ENCODE measurements around the gene DCAF8L2.
"Not testable (repeated sequence)": the region's sequence is repeated elsewhere in the genome, so short reads cannot be mapped to it uniquely, and the experiment has no call there.

Gene DCAF8L2

DNA sequence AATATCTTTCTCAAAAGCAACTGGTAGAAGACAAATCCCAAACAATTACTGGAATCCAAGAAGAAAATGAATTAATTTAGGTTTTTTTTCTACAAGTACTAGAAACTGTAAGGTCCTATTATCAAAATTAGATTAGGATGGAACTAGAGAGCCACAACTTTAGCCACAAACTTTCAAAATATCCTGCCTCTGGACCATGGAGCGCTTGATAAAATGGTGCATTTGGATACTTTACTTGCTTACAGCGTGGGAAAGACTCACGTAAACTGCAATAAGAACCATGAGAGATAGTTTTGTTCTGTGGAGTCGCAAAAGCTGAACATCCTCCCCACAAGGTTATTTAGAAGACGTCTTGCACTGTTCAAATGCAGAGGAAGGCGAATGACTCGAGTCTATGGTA is at the start of gene DCAF8L2:
Gene DCAF8L2, plus strand, starts transcription at position 301 of the 400 bp plus-strand sequence. CDS start 156,552 bp downstream, outside the sequence.
- DNase-seq (ENCODE audit: low spot score) = no peak

DNA sequence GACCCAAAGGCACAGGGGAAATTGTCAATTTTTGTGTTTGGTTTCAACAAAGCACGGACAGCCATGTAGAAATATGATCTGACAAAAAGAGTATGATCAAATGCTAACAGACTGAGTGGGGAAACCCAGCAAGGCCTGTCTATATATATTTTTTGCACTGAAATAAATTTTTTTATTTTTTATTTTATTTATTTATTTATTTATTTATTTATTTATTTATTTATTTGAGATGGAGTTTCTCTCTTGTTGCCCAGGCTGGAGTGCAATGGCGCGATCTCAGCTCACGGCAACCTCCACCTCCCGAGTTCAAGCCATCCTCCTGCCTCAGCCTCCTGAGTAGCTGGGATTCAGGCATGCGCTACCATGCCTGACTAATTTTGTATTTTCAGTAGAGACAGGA is 49.0 kb upstream of the DCAF8L2 start:
- not testable (repeated sequence) for DNase-seq (ENCODE audit: low spot score)

DNA sequence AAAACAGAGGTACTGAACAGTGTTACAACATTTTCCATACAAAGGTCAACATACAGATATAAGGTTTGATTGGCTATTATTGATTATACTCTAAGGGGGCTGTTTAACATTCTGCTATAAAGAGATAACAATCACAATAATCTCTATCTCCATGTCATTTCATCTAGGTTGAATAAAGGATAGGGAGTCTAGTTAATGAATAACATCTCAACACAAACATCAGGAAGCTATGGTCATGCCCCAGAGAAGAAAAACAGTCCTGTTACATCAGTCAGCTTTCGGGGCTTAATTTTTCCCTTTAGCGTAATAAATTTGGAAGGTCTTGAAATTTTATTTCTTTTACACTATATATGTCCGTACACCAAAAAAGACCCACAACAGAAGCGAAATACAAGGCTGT is 41.5 kb upstream of the DCAF8L2 start:
- peak; percentile 6 for DNase-seq (ENCODE audit: low spot score)

DNA sequence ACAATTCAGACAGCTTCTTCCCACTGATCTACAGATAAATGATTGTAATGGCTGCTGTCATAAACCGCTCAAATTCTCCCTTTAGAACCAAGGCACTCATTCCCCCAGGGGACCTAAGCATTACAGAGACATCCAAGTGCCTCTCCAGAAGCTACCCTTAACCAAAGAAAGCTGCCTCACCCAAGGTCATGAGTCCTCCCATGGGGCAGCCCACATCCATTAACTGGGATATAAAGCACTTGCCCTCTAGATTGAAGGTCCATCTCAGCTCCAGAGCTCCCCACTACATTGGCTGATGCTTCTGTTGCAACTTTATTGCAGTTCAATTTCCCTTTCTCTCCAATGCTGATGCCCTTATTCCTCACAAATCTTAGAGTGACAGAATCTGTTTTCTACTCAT is 40.5 kb upstream of the DCAF8L2 start:
- no peak for DNase-seq (ENCODE audit: low spot score)

DNA sequence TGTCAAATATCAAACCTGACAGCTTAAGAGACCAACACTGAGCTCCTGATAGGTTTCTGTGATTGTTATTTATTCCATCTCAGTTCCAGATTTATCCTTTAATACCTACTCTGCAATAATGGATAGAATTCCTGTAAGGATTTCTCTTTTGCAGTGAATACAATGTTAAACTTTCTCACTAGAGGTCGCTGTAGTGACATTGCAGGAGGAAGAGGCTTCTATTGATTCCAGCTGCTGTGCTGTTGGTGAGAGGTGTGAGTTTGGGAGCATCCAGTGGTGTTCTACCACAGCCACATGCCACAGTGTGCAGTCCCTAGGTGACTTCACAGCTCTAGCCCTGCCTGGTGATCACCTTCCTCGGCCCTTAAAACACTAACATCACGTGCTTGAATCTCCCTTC is 34.6 kb upstream of the DCAF8L2 start:
- DNase-seq (ENCODE audit: low spot score) = peak; percentile 2

DNA sequence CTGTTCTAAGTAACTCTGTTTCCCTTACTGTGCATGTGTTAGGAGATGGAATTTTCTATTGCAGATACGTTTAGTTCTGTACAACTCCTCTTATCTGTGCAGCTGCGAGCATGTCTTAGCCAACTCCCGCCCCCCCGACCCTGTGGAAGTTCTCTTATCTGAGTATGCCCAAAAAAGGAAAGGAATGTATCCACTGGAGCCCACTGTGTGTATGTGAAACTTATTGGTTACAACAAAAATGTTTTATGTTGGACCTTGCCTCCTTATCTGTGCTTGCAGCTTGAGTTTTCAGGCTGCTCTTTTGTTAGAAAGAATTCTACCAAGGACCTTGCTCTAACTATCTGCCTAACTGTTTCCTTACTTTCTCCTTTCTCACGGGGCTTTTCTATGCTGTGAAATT is 24.2 kb upstream of the DCAF8L2 start:
- no peak for DNase-seq (ENCODE audit: low spot score)

DNA sequence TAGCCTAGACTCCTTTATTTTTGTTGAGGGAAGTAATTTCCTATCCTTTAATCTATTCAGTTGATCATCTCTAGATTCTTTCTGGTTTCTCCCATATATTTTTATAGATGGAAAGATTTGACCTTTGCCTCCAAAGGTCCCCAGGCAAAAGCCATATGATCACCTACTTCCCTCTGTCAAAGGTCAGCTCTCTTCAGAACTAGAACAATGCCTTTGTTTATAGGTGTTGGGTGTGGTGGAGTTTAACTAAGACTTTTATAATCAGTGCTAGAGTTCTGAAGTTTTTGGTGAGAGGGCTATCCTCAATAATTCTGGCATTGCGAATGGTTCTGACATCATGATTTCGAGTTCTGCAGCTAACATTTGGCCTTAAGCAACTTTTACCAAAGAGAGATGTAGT is 19.0 kb upstream of the DCAF8L2 start:
- DNase-seq (ENCODE audit: low spot score) = no peak

DNA sequence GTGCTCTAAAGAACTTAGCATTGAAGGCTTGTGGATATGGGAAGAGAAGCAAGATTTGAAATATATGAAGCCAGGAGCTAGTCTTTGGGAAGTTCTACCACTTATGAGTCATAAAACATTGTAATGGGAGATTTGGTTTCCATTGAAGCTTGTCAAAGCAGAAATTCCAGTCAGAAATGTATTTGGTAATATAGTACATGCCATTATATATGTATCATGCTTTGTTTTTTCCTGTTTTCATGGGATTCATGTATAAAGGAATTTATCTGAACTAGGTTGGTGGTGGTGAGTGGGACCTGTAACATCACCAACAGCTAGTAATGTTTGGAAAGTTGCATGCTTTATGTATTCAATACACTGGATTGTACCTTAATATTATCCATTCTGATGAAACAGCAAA is 14.6 kb upstream of the DCAF8L2 start:
- no peak for DNase-seq (ENCODE audit: low spot score)

DNA sequence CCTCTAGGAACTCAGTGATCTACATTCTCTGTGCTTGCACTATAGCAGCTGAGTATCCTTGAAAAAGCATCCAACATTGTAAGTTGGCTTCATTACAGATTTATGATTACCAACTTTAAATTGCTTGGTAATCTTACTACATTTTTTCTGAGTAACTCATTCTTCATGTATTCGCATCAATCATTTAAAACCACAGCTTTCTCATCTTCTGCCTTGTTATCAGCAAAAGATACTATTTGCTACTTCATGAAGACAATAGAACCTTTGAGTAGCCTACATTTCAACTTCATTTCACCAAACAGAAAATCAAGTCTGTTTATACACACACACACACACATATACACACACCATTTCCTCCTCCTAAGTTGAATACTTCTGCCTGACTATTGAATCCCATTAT is 6.2 kb upstream of the DCAF8L2 start:
- no peak for DNase-seq (ENCODE audit: low spot score)

DNA sequence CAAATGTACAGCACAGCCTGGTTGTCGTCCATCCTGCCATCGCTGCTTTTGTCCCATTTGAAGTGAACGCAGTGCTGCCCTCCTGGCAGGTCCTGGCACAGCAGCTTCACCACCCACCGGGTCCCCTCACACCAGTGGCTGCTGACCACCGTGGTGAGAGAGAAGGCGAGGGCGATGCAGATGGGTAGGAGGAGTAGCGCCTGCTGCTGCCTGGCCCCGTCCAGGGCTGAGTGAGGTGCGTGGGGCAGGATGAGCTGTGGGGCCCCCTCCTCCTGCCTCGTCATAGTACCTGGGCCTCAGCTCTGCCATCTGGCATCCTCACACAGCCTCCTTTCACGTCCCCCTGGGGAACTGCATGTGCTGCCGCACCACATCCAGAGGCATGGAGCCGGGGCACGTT is 1.8 kb downstream of the DCAF8L2 start:
- DNase-seq (ENCODE audit: low spot score) = no peak

DNA sequence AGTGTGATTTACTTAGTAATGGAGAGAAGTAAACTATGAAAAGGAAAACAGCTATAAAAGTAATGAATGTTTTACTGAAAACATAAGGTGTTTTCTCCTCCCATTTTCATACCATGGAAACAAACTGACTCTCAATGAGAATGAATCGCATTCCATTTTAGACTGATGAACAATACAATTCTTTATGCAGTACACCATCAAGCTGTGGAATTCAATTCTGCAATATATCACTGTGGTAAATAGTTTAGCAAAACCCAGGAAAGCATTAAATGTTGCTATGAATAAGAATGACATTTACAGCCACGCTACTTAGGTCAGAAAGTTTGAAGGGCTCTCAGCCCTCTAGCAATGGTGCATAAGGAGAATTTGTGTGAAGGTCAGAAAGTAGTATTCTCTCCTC is 7.4 kb downstream of the DCAF8L2 start:
- no peak for DNase-seq (ENCODE audit: low spot score)

DNA sequence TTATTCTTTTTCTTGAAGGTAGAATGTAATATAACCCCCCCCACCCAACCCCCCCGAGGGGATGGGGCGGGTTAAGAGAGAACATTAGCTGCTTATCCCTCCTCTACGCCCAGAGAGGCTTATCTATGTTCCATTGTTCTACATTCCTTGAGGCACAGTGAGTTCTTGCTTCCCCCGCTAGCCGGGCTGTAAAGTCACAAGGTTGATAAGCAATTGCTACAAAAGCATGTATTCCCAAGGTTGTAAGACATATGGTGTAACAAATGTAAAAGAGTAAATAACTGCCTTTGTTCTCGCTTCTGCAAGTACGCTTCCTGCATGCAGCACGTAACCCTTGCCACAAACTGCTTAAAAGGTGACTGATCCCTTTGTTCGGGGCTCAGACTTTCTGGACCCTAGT is 8.2 kb downstream of the DCAF8L2 start:
- no peak for DNase-seq (ENCODE audit: low spot score)

DNA sequence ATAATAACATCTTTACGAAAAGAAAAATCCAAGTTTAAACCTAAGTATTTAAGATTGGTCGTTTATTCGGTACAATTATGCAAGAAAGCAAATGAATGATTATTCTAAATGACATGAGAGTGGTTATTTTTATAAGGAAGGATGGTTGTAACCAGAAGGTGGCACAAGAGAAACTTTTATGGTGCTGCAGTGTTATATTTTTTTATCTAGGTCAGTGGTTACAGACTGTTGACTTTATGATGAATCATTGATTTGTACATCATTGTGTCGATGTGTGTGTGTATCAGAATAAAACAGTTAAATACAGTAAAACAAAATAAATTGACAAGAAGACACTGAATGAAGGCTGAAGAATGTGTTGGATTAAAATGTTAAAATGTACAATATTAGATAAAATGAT is 9.8 kb downstream of the DCAF8L2 start:
- no peak for DNase-seq (ENCODE audit: low spot score)

DNA sequence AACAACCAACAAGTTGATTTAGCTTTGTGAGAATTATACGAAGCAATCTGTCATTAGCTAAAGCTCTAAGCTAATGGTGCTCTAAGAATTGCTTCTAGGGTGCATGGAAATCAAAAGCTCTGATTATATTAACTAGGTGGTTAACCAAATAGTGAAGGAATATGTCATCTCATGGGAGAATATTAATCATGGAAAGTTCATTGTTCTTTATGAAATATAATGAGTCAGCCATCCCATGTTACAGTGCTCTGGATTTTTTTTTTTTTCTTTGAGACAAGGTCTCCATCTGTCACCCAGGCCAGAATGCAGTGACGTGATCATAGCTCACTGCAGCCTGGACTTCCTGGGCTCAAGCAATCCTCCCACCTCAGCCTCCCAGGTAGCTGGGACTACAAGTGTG is 10.5 kb downstream of the DCAF8L2 start:
- DNase-seq (ENCODE audit: low spot score) = no peak

DNA sequence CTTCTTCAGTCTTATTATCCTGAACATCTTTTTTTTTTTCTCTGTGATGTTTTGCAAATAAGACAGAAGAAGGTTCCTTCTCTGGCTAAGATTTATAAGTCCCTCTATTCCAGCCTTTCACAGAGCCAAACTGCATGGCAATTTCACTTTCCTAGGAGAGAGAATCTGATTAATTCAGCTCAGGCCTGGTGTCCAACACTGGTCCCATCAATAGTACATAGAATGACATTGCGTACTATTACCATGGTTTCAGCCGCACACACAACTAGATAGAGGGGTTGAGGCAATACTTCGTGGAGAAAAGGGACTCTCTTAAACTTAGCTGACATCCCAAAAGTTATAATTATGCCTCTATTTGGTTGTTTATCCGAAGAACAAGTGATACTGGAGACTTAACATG is 18.5 kb downstream of the DCAF8L2 start:
- DNase-seq (ENCODE audit: low spot score) = no peak

DNA sequence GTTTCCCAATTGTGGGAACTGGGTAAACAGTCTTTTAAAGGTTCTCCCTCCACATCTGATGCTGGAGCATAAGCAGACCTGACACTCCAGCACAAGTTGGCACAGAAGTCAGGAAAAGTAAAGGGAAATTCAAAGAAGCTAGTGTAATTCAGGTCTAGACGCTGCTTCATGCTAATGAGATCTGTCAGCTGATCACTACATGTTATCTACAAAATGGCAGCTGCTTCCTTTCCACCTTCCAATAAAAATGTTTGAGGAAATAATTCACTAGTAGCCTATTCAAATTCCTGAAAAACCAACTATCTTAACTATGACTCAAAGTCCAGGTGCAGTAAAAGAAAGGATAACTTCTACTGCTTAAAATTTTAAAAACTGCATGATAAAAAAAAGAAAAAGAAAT is 29.3 kb downstream of the DCAF8L2 start:
- no peak for DNase-seq (ENCODE audit: low spot score)

DNA sequence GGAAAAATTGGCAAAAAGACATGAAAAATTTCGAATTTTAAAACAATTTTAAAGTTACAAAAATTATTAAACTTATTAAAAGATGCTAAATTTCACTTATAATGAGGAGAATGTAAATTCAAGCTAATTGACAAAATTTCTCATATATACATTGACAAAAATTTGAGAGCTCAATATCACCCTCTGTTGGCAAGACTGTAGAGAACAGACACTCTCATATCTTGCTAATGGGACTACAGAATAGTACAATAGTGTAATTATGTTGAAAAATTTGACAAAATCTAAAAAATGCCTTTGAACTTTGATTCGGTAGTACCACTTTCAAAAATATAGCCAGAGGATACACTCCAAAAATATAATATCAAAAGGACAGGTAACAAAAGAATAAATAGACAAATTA is 29.8 kb downstream of the DCAF8L2 start:
- no peak for DNase-seq (ENCODE audit: low spot score)

DNA sequence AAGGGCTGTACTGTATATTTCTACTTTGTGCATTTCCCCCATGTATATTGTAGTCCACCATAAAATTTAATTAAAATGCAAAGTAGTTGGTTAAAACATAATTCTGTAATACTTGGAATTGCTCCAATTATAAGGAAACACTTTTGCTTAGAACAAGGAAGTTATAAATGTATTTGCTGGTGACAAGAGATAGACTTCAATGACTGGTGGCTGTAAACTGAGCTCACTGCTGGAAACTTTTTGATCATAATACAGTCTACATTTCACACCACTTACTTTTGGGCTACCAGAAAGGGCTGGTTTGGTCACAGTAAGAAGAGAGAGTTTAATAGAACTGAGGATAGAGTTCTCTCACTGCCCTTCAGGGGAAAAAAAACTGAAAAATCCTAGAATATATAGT is 32.7 kb downstream of the DCAF8L2 start:
- DNase-seq (ENCODE audit: low spot score) = no peak

DNA sequence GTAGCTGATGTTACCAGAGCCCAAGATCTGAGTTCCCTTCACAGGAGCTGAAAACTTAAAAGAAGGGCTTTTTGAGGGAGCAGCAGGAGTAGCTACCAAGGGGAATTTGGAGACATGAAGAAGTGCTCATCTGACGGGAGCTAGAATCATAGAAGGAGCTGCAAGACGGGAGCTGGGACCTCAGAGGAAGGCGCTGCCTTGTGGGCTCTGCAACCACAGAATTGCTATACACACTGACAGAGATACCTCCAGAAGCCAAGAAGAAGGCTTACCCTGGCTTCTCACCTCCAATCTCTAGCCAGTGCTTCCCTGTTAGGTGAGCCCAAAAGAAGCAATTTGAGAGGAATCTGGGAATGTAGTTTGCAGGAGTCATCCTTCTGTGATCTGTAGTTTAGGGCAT is 35.9 kb downstream of the DCAF8L2 start:
- DNase-seq (ENCODE audit: low spot score) = no peak

DNA sequence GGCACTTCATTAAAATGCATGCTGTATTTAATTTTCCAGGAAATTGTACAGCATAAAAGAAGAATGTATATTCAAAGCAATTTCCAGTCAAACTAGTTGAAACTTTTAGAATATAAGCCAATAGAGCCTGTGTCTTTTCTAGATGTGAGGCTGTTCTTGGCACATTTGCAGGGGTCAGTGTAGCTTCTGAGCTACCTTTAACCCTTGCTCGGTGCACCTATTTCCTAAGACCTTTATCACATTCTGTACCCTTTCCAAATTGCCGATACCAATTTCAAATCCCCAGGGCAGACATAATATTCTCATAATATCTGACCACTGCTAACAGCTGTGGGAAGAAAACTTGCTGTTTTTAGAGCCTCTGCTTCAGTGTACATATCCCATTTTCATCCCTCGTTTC is 43.2 kb downstream of the DCAF8L2 start:
- DNase-seq (ENCODE audit: low spot score) = no peak

DNA sequence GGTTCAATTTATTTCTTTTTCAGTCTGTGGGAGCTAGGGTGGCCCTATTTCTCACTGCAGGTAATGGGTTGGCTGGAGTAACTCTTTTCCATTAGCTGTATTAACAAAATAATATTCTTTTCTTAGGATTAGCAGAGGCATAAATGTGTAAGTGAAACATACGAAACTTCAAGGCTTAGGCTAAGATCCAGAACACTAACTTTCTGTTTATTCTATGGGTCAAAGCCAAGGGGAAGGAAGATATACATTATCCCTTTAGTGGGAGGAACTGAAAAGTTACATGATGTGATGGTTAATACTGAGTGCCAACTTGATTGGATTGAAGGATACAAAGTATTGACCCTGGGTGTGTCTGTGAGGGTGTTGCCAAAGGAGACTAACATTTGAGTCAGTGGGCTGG is 66.4 kb downstream of the DCAF8L2 start:
- no peak for DNase-seq (ENCODE audit: low spot score)

DNA sequence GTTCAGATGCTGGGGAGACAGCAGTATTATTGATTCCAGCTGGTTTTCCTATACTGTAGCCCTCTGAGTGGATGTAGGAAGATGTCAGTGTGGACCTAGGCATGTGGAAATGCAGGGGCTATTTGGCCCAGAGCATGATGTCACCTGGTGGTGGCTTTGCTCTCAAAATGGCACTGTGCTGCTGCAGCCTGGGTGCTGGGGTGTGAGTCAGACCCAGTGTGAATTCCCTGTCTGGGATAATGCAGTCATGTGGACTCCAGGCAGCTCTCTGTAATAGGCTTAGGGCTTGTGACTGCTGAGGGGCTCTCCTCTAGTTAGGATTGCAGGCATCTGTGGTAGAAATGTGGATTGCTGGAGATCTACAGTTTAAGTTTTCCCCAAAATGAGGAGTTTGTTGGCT is 70.7 kb downstream of the DCAF8L2 start:
- DNase-seq (ENCODE audit: low spot score) = no peak

DNA sequence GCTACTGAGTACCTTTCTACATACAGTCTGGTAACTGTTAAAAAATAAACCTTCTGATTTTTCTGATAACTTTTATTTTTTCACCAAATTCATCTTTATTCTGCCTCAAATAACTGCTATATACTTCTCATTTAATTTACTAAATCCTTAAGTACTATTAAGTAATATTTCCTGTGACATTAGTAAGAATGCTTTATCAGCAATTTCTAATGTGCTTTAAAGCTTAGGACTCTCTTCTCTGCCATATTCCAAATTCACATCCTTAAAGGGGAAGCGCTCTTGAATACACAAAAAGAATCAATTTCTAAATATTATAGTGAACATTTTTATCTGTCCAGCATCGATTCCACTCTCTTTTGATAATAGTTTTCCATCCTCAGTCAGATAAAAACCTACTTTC is 81.1 kb downstream of the DCAF8L2 start:
- DNase-seq (ENCODE audit: low spot score) = no peak

DNA sequence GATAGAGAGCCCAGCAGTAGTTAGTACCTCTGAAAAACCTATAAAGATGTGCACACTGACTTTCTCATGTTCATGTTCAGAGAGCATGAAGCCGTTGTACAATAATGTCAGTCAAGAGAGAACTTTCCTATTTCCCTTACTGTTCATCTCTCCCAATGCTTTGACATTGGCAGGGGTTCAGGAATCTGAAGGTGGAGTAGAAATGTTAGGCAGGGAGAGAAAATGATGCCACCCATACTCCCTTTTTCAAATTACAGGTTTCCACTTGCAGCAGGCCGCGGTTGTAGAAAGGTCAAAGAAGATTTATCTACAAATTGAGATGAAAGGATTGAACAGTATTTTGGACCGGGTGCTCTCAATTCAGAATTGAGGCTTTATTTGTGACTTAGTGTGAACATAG is 84.3 kb downstream of the DCAF8L2 start:
- no peak for DNase-seq (ENCODE audit: low spot score)

DNA sequence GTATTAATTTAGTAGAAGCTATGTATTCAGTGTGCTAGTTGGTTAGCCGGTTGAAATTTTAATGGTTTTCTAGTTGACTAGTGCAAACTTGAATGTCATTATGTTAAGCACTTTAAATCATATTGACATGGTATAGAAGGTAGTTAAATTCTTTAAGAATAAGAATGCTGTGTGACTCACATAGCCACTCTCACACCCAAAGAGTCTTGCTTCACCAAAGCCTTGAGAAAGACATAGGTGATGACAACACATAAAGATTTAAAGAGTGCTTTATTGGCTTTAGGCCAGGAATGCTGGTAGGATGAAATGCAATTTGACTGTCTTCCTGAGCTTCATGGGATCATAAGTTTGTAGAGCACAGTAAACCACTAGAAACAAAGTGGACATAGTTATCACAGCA is 85.3 kb downstream of the DCAF8L2 start:
- DNase-seq (ENCODE audit: low spot score) = no peak
